IMR-90 (cell line): Measurements from ENCODE around the gene DOCK2. TPM values are rescaled to one million over a fixed set of nuclear protein-coding genes. Genes with fewer than 3 reads are reported as not detected.

ENCODE experiments used
- ATAC-seq: fragments of 200-7000 bp; cut with Tn5 transposase; 2 replicates; pipeline ENCODE4 v1.9.1; 2020; ENCODE audit warnings: low read depth, mild to moderate bottlenecking, moderate library complexity
- BruUV-seq: library from RNA; stranded (reverse); fragments of 400-500 nt; replicated peaks from 2 replicates; lab custom pipeline; 2021; lab: Mats Ljungman, UMichigan
- CTCF ChIA-PET: fragments of 300-600 bp; formaldehyde crosslinking; extraction: SDS; loops from one replicate; lab custom pipeline; 2021; ENCODE audit warnings: antibody characterized with exemption; lab: Yijun Ruan, JAX
- POLR2A ChIA-PET: fragments of 300-600 bp; sonication (Branson Sonifier 250); formaldehyde crosslinking; loops from one replicate; lab custom pipeline; 2022; ENCODE audit warnings: antibody characterized with exemption; ENCODE audit not compliant: unreplicated experiment; lab: Charles Lee
- DNase-seq: peaks from one replicate; pipeline ENCODE4 v3.0.0; 2013
- H2AFZ ChIP-seq: replicated peaks from 2 replicates; pipeline ENCODE3; 2013; ENCODE audit warnings: low read length, mild to moderate bottlenecking; ENCODE audit not compliant: poor library complexity
- H2AK5ac ChIP-seq: 2 replicates; pipeline ENCODE4 v1.6.1; 2013; ENCODE audit warnings: low read depth, low read length, inconsistent platforms
- H2AK9ac ChIP-seq: replicated peaks from 2 replicates; pipeline ENCODE3; 2013; ENCODE audit warnings: mild to moderate bottlenecking, low read depth, low read length, moderate library complexity; ENCODE audit not compliant: poor library complexity
- H2BK120ac ChIP-seq: 2 replicates; pipeline ENCODE4 v1.6.1; 2013; ENCODE audit warnings: low read depth, low read length, inconsistent platforms
- H2BK15ac ChIP-seq: 3 replicates; pipeline ENCODE4 v1.6.1; 2013; ENCODE audit warnings: low read depth, low read length, inconsistent platforms
- H2BK20ac ChIP-seq: 2 replicates; pipeline ENCODE4 v1.6.1; 2013; ENCODE audit warnings: low read depth, mild to moderate bottlenecking, inconsistent platforms, low read length, moderate library complexity
- H2BK5ac ChIP-seq: 2 replicates; pipeline ENCODE4 v1.6.1; 2013; ENCODE audit warnings: mild to moderate bottlenecking, low read depth, low read length, inconsistent platforms; ENCODE audit not compliant: poor library complexity, severe bottlenecking
- H3K14ac ChIP-seq: replicated peaks from 2 replicates; pipeline ENCODE4 v1.6.1; 2013; ENCODE audit warnings: low read depth, low read length, inconsistent platforms
- H3K18ac ChIP-seq: 2 replicates; pipeline ENCODE4 v1.6.1; 2013; ENCODE audit warnings: low read depth, low read length, control low read depth
- H3K23ac ChIP-seq: 2 replicates; pipeline ENCODE4 v1.6.1; 2013; ENCODE audit warnings: low read depth, low read length, inconsistent platforms
- H3K27ac ChIP-seq: 2 replicates; pipeline ENCODE4 v1.5.1; 2013; ENCODE audit warnings: mild to moderate bottlenecking, control low read depth, low read length; ENCODE audit not compliant: insufficient read depth
- H3K27me3 ChIP-seq: 2 replicates; pipeline ENCODE4 v1.6.1; 2013; ENCODE audit warnings: low read length; ENCODE audit not compliant: control insufficient read depth, insufficient read depth
- H3K36me3 ChIP-seq: 2 replicates; pipeline ENCODE4 v1.6.1; 2013; ENCODE audit warnings: low read length, mixed read lengths; ENCODE audit not compliant: control insufficient read depth, insufficient read depth
- H3K4ac ChIP-seq: 2 replicates; pipeline ENCODE4 v1.6.1; 2013; ENCODE audit warnings: low read depth, low read length, inconsistent platforms
- H3K4me1 ChIP-seq: 2 replicates; pipeline ENCODE4 v1.6.1; 2013; ENCODE audit warnings: low read length, mixed read lengths; ENCODE audit not compliant: control insufficient read depth, insufficient read depth
- H3K4me2 ChIP-seq: 2 replicates; pipeline ENCODE4 v1.6.1; 2013; ENCODE audit warnings: low read depth, mild to moderate bottlenecking, control low read depth, low read length, moderate library complexity
- H3K4me3 ChIP-seq: 2 replicates; pipeline ENCODE4 v1.5.1; 2013; ENCODE audit warnings: low read depth, mild to moderate bottlenecking, control low read depth, low read length, moderate library complexity; ENCODE audit not compliant: insufficient read depth
- H3K56ac ChIP-seq: 2 replicates; pipeline ENCODE4 v1.6.1; 2013; ENCODE audit warnings: low read length, inconsistent platforms; ENCODE audit not compliant: insufficient read depth; ENCODE audit errors: extremely low read depth
- H3K79me1 ChIP-seq, 2 experiments: 2 replicates each; pipeline ENCODE4 v1.6.1; 2013; ENCODE audit warnings: low read length in 2 of 2, inconsistent platforms in 1 of 2, low read depth in 1 of 2
- H3K9ac ChIP-seq: 2 replicates; pipeline ENCODE4 v1.6.1; 2013; ENCODE audit warnings: low read depth, low read length, control low read depth
- H3K9me1 ChIP-seq: 2 replicates; pipeline ENCODE4 v1.6.1; 2013; ENCODE audit warnings: low read length, inconsistent platforms; ENCODE audit not compliant: insufficient read depth
- H3K9me3 ChIP-seq: 2 replicates; pipeline ENCODE4 v1.6.1; 2013; ENCODE audit warnings: low read length; ENCODE audit not compliant: control insufficient read depth, insufficient read depth
- H4K20me1 ChIP-seq: 2 replicates; pipeline ENCODE4 v1.6.1; 2013; ENCODE audit warnings: low read length, inconsistent platforms; ENCODE audit not compliant: insufficient read depth
- H4K5ac ChIP-seq: 2 replicates; pipeline ENCODE4 v1.6.1; 2013; ENCODE audit warnings: mild to moderate bottlenecking, low read depth, low read length, control low read depth
- H4K8ac ChIP-seq, 2 experiments: 2 replicates each; pipeline ENCODE4 v1.6.1; 2013; ENCODE audit warnings: low read depth in 2 of 2, low read length in 2 of 2, control low read depth in 1 of 2, inconsistent platforms in 1 of 2
- H4K91ac ChIP-seq: 2 replicates; pipeline ENCODE4 v1.6.1; 2013; ENCODE audit warnings: low read depth, low read length, inconsistent platforms; ENCODE audit not compliant: insufficient read depth
- BHLHE40 ChIP-seq: fragments of 150-350 bp; IDR thresholded peaks from 2 replicates; pipeline ENCODE4 v1.6.1; 2016; ENCODE audit warnings: mild to moderate bottlenecking, low read depth, low read length
- FOS ChIP-seq: fragments of 150-350 bp; IDR thresholded peaks from 2 replicates; pipeline ENCODE4 v1.6.1; 2016; ENCODE audit warnings: low read depth, low read length
- MAFK ChIP-seq: IDR thresholded peaks from 2 replicates; pipeline ENCODE4 v1.6.1; 2012; ENCODE audit warnings: low read depth, low read length, improper control_type of control experiment
- MXI1 ChIP-seq: IDR thresholded peaks from 2 replicates; pipeline ENCODE4 v1.6.1; 2012; ENCODE audit warnings: low read depth, mild to moderate bottlenecking, low read length, moderate library complexity, borderline replicate concordance
- NFE2L2 ChIP-seq: fragments of 150-350 bp; IDR thresholded peaks from 2 replicates; pipeline ENCODE4 v1.6.1; 2016; ENCODE audit warnings: low read depth, mild to moderate bottlenecking, low read length
- RAD21 ChIP-seq: IDR thresholded peaks from 2 replicates; pipeline ENCODE4 v1.6.1; 2012; ENCODE audit warnings: low read length, improper control_type of control experiment
- RCOR1 ChIP-seq: IDR thresholded peaks from 2 replicates; pipeline ENCODE4 v1.6.1; 2012; ENCODE audit warnings: mild to moderate bottlenecking, low read length, improper control_type of control experiment; ENCODE audit not compliant: insufficient replicate concordance
- RFX5 ChIP-seq: IDR thresholded peaks from 2 replicates; pipeline ENCODE4 v1.8.0; 2012; ENCODE audit warnings: low read depth, mild to moderate bottlenecking, low read length, moderate library complexity
- SMC3 ChIP-seq: fragments of 150-350 bp; IDR thresholded peaks from 2 replicates; pipeline ENCODE4 v1.6.1; 2016; ENCODE audit warnings: low read depth, mild to moderate bottlenecking, antibody characterized with exemption, low read length, moderate library complexity
- WGBS, 2 experiments: methylation state at CpG; one replicate each; pipeline versions ENCODE4 v1.1.5 to v1.1.7; 2013; ENCODE audit warnings: missing lambda C conversion rate in 2 of 2; ENCODE audit not compliant: insufficient read length in 1 of 2; ENCODE audit errors: extremely low coverage in 2 of 2; 5-methylcytosine and 5-hydroxymethylcytosine counted together
- dilution Hi-C: fragments of 300-500 bp; cut with HindIII; formaldehyde crosslinking; loops from one replicate; pipeline ENCODE4 v1.14.3; 2018; ENCODE audit warnings: low sequenced_read_pairs; ENCODE audit not compliant: unreplicated experiment
- in situ Hi-C: fragments of 300-500 bp; cut with MboI; formaldehyde crosslinking; loops from 3 replicates; pipeline ENCODE4 v1.14.3; 2019; ENCODE audit warnings: low sequenced_read_pairs, inconsistent platforms, mixed read lengths
- intact Hi-C: fragments of 100-400 bp; cut with micrococcal nuclease; formaldehyde crosslinking; loops from 2 replicates; pipeline ENCODE4 v1.10.0; 2022
- polyA plus RNA-seq, 3 experiments: library from polyadenylated mRNA; depleted of rRNA; stranded (reverse); fragments of >200 nt; gene quantifications; 2 replicates each; pipeline ENCODE4 v1.2.3, GENCODE V29; 2012; ENCODE audit warnings: low replicate concordance in 1 of 3
- total RNA-seq: library from RNA; depleted of rRNA; stranded (reverse); fragments of >200 nt; gene quantifications from 2 replicates; pipeline ENCODE4 v1.2.3, GENCODE V29; 2012
- TF ChIP-seq, protein P1 (sequence below): conservative IDR thresholded peaks from 2 replicates; pipeline ENCODE4 v1.5.1; 2012; ENCODE audit warnings: mild to moderate bottlenecking, low read depth, low read length, improper control_type of control experiment
- TF ChIP-seq, protein P2 (sequence below): fragments of 150-350 bp; IDR thresholded peaks from 2 replicates; pipeline ENCODE4 v1.6.1; 2017; ENCODE audit warnings: mild to moderate bottlenecking, antibody characterized with exemption, low read length, low read depth

Gene DOCK2
- total and polyA plus RNA-seq, 2 of the 4 experiments (the other 2 are of a cell fraction): 0.72 to 3.0 TPM

DNA sequence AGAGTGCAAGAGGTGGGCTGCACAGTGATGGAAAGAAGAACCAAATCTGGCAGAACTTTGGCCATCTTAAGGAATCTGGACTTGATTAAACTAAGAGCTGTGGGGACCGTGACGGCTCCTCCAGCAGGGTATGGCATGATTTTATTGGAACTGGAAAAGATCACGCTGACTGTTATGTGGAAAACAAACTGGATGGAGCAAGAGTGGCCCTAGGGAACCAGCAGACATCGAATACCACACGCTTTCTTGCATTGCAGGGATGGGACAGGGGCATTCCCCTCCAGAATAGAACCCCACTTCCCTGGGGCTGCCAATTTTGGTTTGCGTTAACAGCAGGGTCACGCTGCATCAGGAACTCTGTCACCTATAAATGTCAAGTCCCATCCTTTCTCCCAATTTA, 304.5 kb downstream of the DOCK2 start:
- H2BK20ac ChIP-seq: no peak overlapping the region
- no peak overlapping the region; the same call in 1 of the 2 replicates for H3K14ac ChIP-seq
- DNase-seq (no peak), ATAC-seq (no peak)
- H2BK120ac ChIP-seq: no peak overlapping the region
- in situ Hi-C loops: no loop called here
- H2BK5ac ChIP-seq: no peak overlapping the region
- H3K56ac ChIP-seq: no peak overlapping the region
- H3K4me2 ChIP-seq: no peak overlapping the region
- no peak overlapping the region for H3K4ac ChIP-seq
- CTCF ChIA-PET: no interaction called here
- H3K9me1 ChIP-seq: peaks cover 11% of the 10 kb centered on the region
- dilution Hi-C loops: no loop called here
- no peaks in the 10 kb centered on the region for H3K27me3 ChIP-seq
- no TSS peak for BruUV-seq
- H3K4me3 ChIP-seq: no peak overlapping the region
- H4K8ac ChIP-seq: no peak overlapping the region
- H2BK15ac ChIP-seq: no peak overlapping the region
- H4K91ac ChIP-seq: no peak overlapping the region
- intact Hi-C loops: loop anchor here (10.0 kb wide), 1 partner anchor 137 kb away; no protein-coding TSS in a partner anchor
- H4K20me1 ChIP-seq: no peaks in the 10 kb centered on the region
- POLR2A ChIA-PET: no interaction called here
- 100% methylated on average over 2 of the region's 7 CpGs; no CpG with 5 or more reads in 1 of the 2 experiments for WGBS, 2 experiments
- no peak overlapping the region for H3K18ac ChIP-seq
- no peak overlapping the region for H2AK9ac ChIP-seq
- no peak overlapping the region for H3K23ac ChIP-seq
- H2AFZ ChIP-seq: no peak overlapping the region
- no peak overlapping the region for H3K9ac ChIP-seq
- H3K79me1 ChIP-seq: peaks cover 16 to 49% of the 10 kb centered on the region in 2 experiments; a peak in 3 of 4 replicates
- H3K9me3 ChIP-seq: no peaks in the 10 kb centered on the region
- no peak overlapping the region for H3K27ac ChIP-seq
- H4K5ac ChIP-seq: no peak overlapping the region
- no peak overlapping the region; the same call in 1 of the 2 replicates for H2AK5ac ChIP-seq
- TF ChIP-seq, protein P1, sequence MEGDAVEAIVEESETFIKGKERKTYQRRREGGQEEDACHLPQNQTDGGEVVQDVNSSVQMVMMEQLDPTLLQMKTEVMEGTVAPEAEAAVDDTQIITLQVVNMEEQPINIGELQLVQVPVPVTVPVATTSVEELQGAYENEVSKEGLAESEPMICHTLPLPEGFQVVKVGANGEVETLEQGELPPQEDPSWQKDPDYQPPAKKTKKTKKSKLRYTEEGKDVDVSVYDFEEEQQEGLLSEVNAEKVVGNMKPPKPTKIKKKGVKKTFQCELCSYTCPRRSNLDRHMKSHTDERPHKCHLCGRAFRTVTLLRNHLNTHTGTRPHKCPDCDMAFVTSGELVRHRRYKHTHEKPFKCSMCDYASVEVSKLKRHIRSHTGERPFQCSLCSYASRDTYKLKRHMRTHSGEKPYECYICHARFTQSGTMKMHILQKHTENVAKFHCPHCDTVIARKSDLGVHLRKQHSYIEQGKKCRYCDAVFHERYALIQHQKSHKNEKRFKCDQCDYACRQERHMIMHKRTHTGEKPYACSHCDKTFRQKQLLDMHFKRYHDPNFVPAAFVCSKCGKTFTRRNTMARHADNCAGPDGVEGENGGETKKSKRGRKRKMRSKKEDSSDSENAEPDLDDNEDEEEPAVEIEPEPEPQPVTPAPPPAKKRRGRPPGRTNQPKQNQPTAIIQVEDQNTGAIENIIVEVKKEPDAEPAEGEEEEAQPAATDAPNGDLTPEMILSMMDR: no peak
- no peak for TF ChIP-seq FOS
- TF ChIP-seq RCOR1: no peak
- TF ChIP-seq MAFK: no peak
- no peak for TF ChIP-seq RAD21
- TF ChIP-seq, protein P2, sequence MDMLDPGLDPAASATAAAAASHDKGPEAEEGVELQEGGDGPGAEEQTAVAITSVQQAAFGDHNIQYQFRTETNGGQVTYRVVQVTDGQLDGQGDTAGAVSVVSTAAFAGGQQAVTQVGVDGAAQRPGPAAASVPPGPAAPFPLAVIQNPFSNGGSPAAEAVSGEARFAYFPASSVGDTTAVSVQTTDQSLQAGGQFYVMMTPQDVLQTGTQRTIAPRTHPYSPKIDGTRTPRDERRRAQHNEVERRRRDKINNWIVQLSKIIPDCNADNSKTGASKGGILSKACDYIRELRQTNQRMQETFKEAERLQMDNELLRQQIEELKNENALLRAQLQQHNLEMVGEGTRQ: no peak
- no peak for TF ChIP-seq RFX5
- TF ChIP-seq NFE2L2: no peak
- TF ChIP-seq MXI1: no peak
- TF ChIP-seq SMC3: no peak
- no peak for TF ChIP-seq BHLHE40
- H3K4me1 ChIP-seq: peaks cover 12% of the 10 kb centered on the region
- no peaks in the 10 kb centered on the region for H3K36me3 ChIP-seq
